ENCODE data around the gene CNPY3. TPM values are rescaled to one million over a fixed set of nuclear protein-coding genes. Genes with fewer than 3 reads are reported as not detected.
A peak's percentile ranks its signal among the peaks of the same experiment; 100 is the strongest.
"Not testable (repeated sequence)": the region's sequence is repeated elsewhere in the genome, so short reads cannot be mapped to it uniquely, and the experiment has no call there.

Gene CNPY3
- polyA plus RNA-seq, 2 of the 4 experiments (the other 2 are of a cell fraction), result 30.3 to 38.5 TPM

- FAIRE-seq (no peak), DNase-seq (ENCODE audit: low read depth in 1 of 2, low spot score in 1 of 2) (no peak), ATAC-seq (no peak)
- ChIA-PET POLR2A (no interaction called here), CTCF (interaction anchor here (0.6 to 1.2 kb wide), 3 partner anchors 10 to 49 kb away, joined by 3 read pairs; partner anchors contain the start of gene CNPY3)
- WGBS (ENCODE audit: missing lambda C conversion rate), result 93% methylated on average over 4 of the region's 4 CpGs
- Histone ChIP-seq H3K4me3 (no peak overlapping the region), H3K4me2 (no peak overlapping the region), H3K9me3 (no peaks in the 10 kb centered on the region), H3K27ac (no peak overlapping the region), H3K4me1 (no peaks in the 10 kb centered on the region)
- TF ChIP-seq BCL3 (IDR thresholded peaks at IDR 0.05), result no peak
- TF ChIP-seq HOXA7 (CRISPR knock-in tag; IDR thresholded peaks at IDR 0.05), result no peak
- no peak for TF ChIP-seq MYC (IDR thresholded peaks at IDR 0.05; ENCODE audit: borderline replicate concordance, low read length)
- TF ChIP-seq NFE2L2 (conservative IDR thresholded peaks at IDR 0.05; ENCODE audit: low read length), result no peak
Observed at GRCh38 chr6:42952389-42952788, 23.1 kb downstream of the CNPY3 start.

DNA sequence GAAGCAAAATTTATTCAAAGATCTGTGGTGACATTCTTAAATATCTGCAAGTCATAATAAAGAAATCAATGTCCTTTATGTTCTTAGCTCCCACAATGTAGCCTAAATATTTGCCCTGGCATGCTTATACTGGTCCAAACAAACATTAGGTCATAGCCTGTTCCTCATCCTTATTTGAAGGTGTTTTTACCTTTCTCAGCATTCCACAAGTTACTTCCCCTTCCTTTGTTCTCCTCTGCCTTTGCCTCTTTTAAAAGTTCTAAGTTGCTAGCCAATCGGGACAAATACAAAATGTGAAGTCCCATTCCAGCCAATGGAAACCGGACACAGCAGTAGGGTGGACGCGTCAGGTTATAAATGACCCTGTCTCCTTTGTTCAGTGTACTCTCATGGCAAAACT is 25.1 kb downstream of the CNPY3 start:
- H3K4me2 ChIP-seq; FAIRE-seq; DNase-seq (ENCODE audit: low read depth in 1 of 2, low spot score in 1 of 2); POLR2A ChIA-PET; H3K4me3 ChIP-seq; ATAC-seq; H3K27ac ChIP-seq; H3K4me1 ChIP-seq; H3K9me3 ChIP-seq: not testable (repeated sequence)
- 91% methylated on average over 4 of the region's 4 CpGs for WGBS (ENCODE audit: missing lambda C conversion rate)
- CTCF ChIA-PET, result interaction anchor here (1.7 kb wide), 1 partner anchor 9 kb away, joined by 4 read pairs; no protein-coding TSS in a partner anchor

DNA sequence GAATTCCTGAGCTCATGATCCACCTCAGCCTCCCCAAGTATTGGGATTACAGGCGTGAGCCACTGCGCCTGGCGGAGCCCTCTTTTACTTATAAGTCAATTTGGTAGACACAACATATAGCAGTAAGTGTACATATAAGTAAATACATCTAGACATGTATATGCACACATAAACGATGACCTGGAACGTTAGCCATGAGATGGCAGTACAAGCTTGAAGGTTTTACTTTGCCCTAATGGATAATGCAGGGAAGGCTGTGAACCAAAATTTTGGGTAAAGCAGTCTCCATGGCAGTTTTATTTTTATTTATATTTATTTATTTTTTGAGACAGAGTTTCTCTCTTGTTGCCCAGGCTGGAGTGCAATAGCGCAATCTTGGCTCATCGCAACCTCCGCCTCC is 28.8 kb downstream of the CNPY3 start:
- WGBS (ENCODE audit: missing lambda C conversion rate), result 88% methylated on average over 8 of the region's 8 CpGs
- no peak for ATAC-seq
- H3K4me1 ChIP-seq, result peaks cover 8% of the 10 kb centered on the region; the same call in 1 of the 3 replicates
- no peak overlapping the region for H3K27ac ChIP-seq
- H3K4me3 ChIP-seq, result no peak overlapping the region
- H3K9me3 ChIP-seq, result no peaks in the 10 kb centered on the region
- CTCF ChIA-PET, result interaction anchor here (1.0 kb wide), 1 partner anchor 56 kb away, joined by 4 read pairs; no protein-coding TSS in a partner anchor
- no peak for TF ChIP-seq ESRRA (IDR thresholded peaks at IDR 0.05; ENCODE audit: borderline replicate concordance, low read length)
- TF ChIP-seq HOXA7 (CRISPR knock-in tag; IDR thresholded peaks at IDR 0.05), result no peak
- TF ChIP-seq PHF8 (IDR thresholded peaks at IDR 0.05; ENCODE audit: borderline replicate concordance, low read depth), result no peak
- no peak for TF ChIP-seq MYC (IDR thresholded peaks at IDR 0.05; ENCODE audit: borderline replicate concordance, low read length)
- no peak for TF ChIP-seq CTCF (IDR thresholded peaks at IDR 0.05)
- no peak for TF ChIP-seq NPAS2 (CRISPR knock-in tag; IDR thresholded peaks at IDR 0.05; ENCODE audit: borderline replicate concordance)
- no peak for TF ChIP-seq CBX2 (IDR thresholded peaks at IDR 0.05; ENCODE audit: borderline replicate concordance, low read depth)
- TF ChIP-seq, protein P1, sequence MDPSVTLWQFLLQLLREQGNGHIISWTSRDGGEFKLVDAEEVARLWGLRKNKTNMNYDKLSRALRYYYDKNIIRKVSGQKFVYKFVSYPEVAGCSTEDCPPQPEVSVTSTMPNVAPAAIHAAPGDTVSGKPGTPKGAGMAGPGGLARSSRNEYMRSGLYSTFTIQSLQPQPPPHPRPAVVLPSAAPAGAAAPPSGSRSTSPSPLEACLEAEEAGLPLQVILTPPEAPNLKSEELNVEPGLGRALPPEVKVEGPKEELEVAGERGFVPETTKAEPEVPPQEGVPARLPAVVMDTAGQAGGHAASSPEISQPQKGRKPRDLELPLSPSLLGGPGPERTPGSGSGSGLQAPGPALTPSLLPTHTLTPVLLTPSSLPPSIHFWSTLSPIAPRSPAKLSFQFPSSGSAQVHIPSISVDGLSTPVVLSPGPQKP (IDR thresholded peaks at IDR 0.05; ENCODE audit: low read depth, low read length), result no peak
- no peak for TF ChIP-seq CBX8 (IDR thresholded peaks at IDR 0.05)
- TF ChIP-seq ZSCAN20 (CRISPR knock-in tag; IDR thresholded peaks at IDR 0.05), result no peak
- no peak for TF ChIP-seq ZNF302 (CRISPR knock-in tag; IDR thresholded peaks at IDR 0.05)
- TF ChIP-seq POLR2AphosphoS2 (conservative IDR thresholded peaks at IDR 0.05; ENCODE audit: low read length), result no peak
- TF ChIP-seq GATA3 (IDR thresholded peaks at IDR 0.05; ENCODE audit: borderline replicate concordance), result no peak
- TF ChIP-seq ATOH8 (CRISPR knock-in tag; IDR thresholded peaks at IDR 0.05; ENCODE audit: low read depth), result no peak
- no peak for TF ChIP-seq TFCP2L1 (CRISPR knock-in tag; IDR thresholded peaks at IDR 0.05)
- no peak for FAIRE-seq
- peak in 1 of 2 experiments; percentile 16 for DNase-seq (ENCODE audit: low read depth in 1 of 2, low spot score in 1 of 2)
- no peak overlapping the region for H3K4me2 ChIP-seq
- POLR2A ChIA-PET, result interaction anchor here (0.5 kb wide), 1 partner anchor 16 kb away, joined by 4 read pairs; no protein-coding TSS in a partner anchor
